VCaP (cell line): ENCODE measurements around the gene YEATS4.

Source experiments
- H3K27ac ChIP-seq: fragments of 450-650 bp; 2 replicates; pipeline ENCODE4 v1.5.1; 2017
- TF ChIP-seq, protein P1 (sequence below): fragments of 450-650 bp; conservative IDR thresholded peaks from 2 replicates; pipeline ENCODE4 v1.5.1; 2017; ENCODE audit warnings: mild to moderate bottlenecking, moderate library complexity

Gene YEATS4

DNA sequence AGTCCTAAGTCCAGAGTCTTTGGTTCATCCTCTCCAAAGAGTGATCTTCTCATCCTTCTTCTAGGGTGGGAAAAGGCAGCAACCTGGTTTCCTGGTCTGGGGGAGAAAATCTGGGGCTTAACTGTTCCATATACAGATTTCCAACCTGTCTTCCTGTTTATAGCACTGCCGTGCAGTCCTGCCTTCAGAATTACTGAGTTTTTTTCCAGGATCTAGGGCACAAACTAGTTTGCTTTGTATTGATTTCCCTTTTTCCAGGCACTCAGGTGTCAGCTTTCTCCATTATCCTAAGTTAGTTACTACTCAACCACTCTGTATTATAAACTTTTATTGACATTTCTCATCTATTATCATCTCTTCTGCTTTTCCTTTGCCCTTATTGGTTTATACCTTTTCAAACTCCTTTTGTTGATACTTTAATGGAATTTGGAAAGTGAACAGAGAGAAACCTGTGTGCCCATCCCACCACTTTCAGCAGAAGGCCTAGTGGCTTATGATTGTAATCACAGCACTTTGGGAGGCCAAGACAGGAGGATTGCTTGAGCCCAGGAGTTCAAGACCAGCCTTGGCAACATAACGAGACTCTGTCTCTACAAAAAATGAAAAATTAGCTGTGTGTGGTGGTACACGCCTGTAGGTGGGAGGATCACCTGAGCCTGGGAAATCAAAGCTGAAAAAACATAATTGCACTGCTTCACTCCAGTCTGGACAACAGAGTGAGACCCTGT lies 15.5 kb upstream of the YEATS4 start:
- peak overlapping the region; percentile 75; the same call in 1 of the 2 replicates for H3K27ac ChIP-seq
- TF ChIP-seq, protein P1, sequence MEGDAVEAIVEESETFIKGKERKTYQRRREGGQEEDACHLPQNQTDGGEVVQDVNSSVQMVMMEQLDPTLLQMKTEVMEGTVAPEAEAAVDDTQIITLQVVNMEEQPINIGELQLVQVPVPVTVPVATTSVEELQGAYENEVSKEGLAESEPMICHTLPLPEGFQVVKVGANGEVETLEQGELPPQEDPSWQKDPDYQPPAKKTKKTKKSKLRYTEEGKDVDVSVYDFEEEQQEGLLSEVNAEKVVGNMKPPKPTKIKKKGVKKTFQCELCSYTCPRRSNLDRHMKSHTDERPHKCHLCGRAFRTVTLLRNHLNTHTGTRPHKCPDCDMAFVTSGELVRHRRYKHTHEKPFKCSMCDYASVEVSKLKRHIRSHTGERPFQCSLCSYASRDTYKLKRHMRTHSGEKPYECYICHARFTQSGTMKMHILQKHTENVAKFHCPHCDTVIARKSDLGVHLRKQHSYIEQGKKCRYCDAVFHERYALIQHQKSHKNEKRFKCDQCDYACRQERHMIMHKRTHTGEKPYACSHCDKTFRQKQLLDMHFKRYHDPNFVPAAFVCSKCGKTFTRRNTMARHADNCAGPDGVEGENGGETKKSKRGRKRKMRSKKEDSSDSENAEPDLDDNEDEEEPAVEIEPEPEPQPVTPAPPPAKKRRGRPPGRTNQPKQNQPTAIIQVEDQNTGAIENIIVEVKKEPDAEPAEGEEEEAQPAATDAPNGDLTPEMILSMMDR: no peak

DNA sequence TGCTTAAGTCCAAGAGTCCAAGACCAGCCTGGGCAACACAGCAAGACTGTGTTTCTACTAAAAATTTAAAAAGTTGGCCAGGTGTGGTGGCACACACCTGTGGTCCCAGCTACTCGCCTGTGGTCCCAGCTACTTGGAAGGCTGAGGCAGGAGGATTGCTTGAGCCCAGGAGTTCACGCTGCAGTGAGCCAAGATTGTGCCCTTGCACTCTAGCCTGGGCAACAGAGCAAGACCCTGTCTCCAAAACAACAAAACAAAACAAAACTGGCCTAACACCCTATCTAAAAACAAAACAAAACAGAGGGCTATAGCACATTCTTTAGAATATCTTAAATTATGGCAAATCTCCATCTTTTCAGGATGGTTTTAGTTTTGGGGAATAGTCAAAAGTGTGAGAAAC lies 14.5 kb upstream of the YEATS4 start:
- H3K27ac ChIP-seq: peak overlapping the region; percentile 75
- TF ChIP-seq, protein P1: no peak

DNA sequence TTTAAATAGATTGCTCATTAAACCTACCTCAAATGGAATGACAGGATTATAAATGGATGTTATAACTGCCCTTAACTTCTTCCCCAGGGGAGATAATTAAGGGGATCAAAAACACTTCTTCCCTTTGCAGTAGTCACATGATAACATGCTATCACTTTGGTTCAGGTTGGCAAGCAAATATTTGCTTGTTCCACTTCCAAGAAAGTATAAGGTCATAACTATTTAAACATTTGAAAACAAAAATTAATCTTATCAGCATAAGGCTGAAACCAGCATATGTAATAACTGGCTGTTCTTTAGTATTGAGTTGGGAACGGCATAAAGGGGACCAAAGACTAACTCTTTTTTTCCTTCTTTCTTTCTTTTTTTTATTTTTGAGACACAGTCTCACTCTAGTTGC lies 13.8 kb upstream of the YEATS4 start:
- H3K27ac ChIP-seq: peak overlapping the region; percentile 75
- TF ChIP-seq, protein P1: no peak

DNA sequence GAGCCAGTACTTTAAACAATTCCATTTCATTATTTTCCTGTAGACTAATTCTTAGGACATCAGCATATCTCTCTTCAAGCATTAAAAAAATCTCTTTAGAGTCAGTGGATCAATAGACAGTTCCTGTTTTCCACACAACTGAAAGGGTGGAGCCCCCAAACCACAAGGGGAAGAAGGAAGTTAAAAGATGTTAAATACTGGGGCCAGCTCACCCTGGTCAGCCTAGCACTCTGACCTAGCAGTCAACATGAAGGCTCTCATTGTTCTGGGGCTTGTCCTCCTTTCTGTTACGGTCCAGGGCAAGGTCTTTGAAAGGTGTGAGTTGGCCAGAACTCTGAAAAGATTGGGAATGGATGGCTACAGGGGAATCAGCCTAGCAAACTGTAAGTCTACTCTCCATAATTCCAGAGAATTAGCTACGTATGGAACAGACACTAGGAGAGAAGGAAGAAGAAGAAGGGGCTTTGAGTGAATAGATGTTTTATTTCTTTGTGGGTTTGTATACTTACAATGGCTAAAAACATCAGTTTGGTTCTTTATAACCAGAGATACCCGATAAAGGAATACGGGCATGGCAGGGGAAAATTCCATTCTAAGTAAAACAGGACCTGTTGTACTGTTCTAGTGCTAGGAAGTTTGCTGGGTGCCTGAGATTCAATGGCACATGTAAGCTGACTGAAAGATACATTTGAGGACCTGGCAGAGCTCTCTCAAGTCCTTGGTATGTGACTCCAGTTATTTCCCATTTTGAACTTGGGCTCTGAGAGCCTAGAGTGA lies 11.2 kb upstream of the YEATS4 start, which contains the start of gene LYZ:
TSS of gene LYZ (plus strand) at position 220 of the 777 bp plus-strand sequence. CDS start at position 248, 28 bp downstream.
- TF ChIP-seq, protein P1: no peak
- H3K27ac ChIP-seq: peak within 1 kb of the TSS; percentile 75; the same call in 1 of the 2 replicates

DNA sequence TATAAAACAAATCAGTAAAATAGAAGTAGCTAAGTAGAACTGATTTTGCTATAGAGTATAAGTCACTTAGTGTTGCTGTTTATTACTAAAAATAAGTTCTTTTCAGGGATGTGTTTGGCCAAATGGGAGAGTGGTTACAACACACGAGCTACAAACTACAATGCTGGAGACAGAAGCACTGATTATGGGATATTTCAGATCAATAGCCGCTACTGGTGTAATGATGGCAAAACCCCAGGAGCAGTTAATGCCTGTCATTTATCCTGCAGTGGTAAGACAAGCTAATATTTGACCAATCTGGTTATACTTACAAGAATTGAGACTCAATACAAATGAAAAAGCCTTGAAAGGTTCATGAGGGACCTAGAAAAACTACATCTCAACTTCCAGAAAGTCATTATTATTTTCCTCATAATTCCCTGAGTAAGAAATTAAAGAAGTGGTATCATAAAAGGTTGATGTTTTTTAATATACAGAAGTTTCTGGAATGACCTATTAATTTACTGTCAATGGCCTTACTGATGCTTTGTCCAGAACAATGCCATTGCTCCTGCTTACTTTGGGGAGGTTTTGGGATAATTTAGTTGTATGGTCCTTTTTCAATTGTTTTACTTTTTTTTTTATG lies 9.4 kb upstream of the YEATS4 start:
- TF ChIP-seq, protein P1: no peak
- no peak overlapping the region for H3K27ac ChIP-seq

DNA sequence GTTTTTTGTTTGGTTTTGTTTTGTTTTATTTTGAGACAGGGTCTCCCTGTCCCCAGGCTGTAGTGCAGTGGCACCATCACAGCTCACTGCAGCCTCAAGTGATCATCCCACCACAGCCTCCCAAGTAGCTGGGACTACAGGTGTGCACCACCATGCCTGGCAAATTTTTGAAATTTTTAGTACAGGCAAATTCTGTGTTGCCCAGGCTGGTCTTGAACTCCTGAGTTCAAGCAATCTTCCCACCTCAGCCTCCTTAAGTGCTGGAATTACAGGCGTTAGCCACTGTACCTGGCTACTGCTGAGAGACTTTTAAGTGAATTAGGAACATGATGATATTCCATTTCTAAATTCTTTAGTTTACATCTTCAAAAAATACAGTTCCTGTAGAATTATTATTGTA lies 8.8 kb upstream of the YEATS4 start:
- no peak overlapping the region for H3K27ac ChIP-seq
- TF ChIP-seq, protein P1: no peak
